Measurements from ENCODE around the gene STAC2. TPM values are rescaled to one million over a fixed set of nuclear protein-coding genes. Genes with fewer than 3 reads are reported as not detected.

STAC2 gene
- total RNA-seq, 2 experiments from 2014 or later: 0.03 TPM; not detected in 1

- no TSS peak for BruUV-seq (replicated peaks)
- H3K36me3 ChIP-seq (ENCODE audit: insufficient read depth, low read length): peaks cover 6% of the 10 kb centered on the region; the same call in 1 of the 2 replicates
- no peak overlapping the region for H3K27ac ChIP-seq (ENCODE audit: low read depth, low read length, poor library complexity, severe bottlenecking)
- intact Hi-C loops (cut with micrococcal nuclease; ENCODE audit: unreplicated experiment): no loop called here
- TF ChIP-seq, protein P1, sequence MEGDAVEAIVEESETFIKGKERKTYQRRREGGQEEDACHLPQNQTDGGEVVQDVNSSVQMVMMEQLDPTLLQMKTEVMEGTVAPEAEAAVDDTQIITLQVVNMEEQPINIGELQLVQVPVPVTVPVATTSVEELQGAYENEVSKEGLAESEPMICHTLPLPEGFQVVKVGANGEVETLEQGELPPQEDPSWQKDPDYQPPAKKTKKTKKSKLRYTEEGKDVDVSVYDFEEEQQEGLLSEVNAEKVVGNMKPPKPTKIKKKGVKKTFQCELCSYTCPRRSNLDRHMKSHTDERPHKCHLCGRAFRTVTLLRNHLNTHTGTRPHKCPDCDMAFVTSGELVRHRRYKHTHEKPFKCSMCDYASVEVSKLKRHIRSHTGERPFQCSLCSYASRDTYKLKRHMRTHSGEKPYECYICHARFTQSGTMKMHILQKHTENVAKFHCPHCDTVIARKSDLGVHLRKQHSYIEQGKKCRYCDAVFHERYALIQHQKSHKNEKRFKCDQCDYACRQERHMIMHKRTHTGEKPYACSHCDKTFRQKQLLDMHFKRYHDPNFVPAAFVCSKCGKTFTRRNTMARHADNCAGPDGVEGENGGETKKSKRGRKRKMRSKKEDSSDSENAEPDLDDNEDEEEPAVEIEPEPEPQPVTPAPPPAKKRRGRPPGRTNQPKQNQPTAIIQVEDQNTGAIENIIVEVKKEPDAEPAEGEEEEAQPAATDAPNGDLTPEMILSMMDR (conservative IDR thresholded peaks at IDR 0.05; ENCODE audit: low read length): no peak
- no peak for TF ChIP-seq EZH2phosphoT487 (IDR thresholded peaks at IDR 0.05; ENCODE audit: borderline replicate concordance, low read depth, low read length)
- no peaks in the 10 kb centered on the region for H3K9me3 ChIP-seq (ENCODE audit: low read length)
- DNase-seq (ENCODE audit: low spot score): no peak
- H3K9me2 ChIP-seq (ENCODE audit: insufficient read depth, low read length): no peaks in the 10 kb centered on the region
- no peaks in the 10 kb centered on the region for H4K20me1 ChIP-seq (ENCODE audit: insufficient read depth, low read length)
- ChIA-PET POLR2A (no interaction called here), CTCF (ENCODE audit: unreplicated experiment) (no interaction called here)
- no peaks in the 10 kb centered on the region for H3K79me2 ChIP-seq (ENCODE audit: insufficient read depth, low read depth, low read length)
- peaks cover 3% of the 10 kb centered on the region for H3K4me1 ChIP-seq (ENCODE audit: insufficient read depth, low read length, poor library complexity, severe bottlenecking)
- H3K4me3 ChIP-seq (ENCODE audit: low read depth, low read length, poor library complexity, severe bottlenecking): no peak overlapping the region
- no peak overlapping the region for H3K4me2 ChIP-seq (ENCODE audit: low read length)
- no peak overlapping the region for H2AFZ ChIP-seq (ENCODE audit: low read length)
Measured at GRCh38 chr17:39264119-39264518, 38.4 kb upstream of the STAC2 start.

DNA sequence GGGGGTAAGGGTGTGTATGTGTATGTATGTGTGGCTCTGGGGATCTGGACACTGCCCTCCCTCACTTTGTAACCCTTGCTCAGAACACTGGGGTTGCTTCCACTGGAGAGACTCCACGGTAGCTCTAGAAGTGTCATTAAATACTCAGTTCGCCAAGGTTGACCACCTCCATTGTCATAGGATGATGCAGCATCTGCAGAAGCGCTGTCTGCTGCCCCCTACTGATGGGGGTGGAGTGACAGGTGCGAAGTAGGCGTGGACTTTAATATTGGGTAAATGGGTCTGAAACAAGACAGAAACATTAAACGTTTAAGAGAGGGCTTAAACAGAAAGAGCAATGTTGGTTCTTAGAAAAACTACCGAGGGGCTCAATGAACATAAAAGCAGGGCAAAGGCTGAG lies 35.5 kb upstream of the STAC2 start:
- H3K4me1 ChIP-seq (ENCODE audit: insufficient read depth, low read length, poor library complexity, severe bottlenecking): peaks cover 3% of the 10 kb centered on the region
- no peak overlapping the region for H3K4me2 ChIP-seq (ENCODE audit: low read length)
- ChIA-PET CTCF (ENCODE audit: unreplicated experiment) (interaction anchor here (0.6 kb wide), 1 partner anchor 24 kb away, joined by 3 read pairs; no protein-coding TSS in a partner anchor), POLR2A (no interaction called here)
- H3K27ac ChIP-seq (ENCODE audit: low read depth, low read length, poor library complexity, severe bottlenecking): no peak overlapping the region
- H4K20me1 ChIP-seq (ENCODE audit: insufficient read depth, low read length): no peaks in the 10 kb centered on the region
- BruUV-seq (replicated peaks): no TSS peak
- H3K9me2 ChIP-seq (ENCODE audit: insufficient read depth, low read length): no peaks in the 10 kb centered on the region
- intact Hi-C loops (cut with micrococcal nuclease; ENCODE audit: unreplicated experiment): no loop called here
- peaks cover 6% of the 10 kb centered on the region; the same call in 1 of the 2 replicates for H3K36me3 ChIP-seq (ENCODE audit: insufficient read depth, low read length)
- TF ChIP-seq EZH2phosphoT487 (IDR thresholded peaks at IDR 0.05; ENCODE audit: borderline replicate concordance, low read depth, low read length): no peak
- TF ChIP-seq, protein P1 (conservative IDR thresholded peaks at IDR 0.05; ENCODE audit: low read length): peak; percentile 83
- DNase-seq (ENCODE audit: low spot score): peak; percentile 45
- no peak overlapping the region for H2AFZ ChIP-seq (ENCODE audit: low read length)
- H3K79me2 ChIP-seq (ENCODE audit: insufficient read depth, low read depth, low read length): no peaks in the 10 kb centered on the region
- no peaks in the 10 kb centered on the region for H3K9me3 ChIP-seq (ENCODE audit: low read length)
- no peak overlapping the region for H3K4me3 ChIP-seq (ENCODE audit: low read depth, low read length, poor library complexity, severe bottlenecking)

GRCh38 chr17:39252788-39253460 lies 27.2 kb upstream of the STAC2 start:
- intact Hi-C loops (cut with micrococcal nuclease; ENCODE audit: unreplicated experiment): no loop called here
- TF ChIP-seq, protein P1 (conservative IDR thresholded peaks at IDR 0.05; ENCODE audit: low read length): no peak
- no peak for TF ChIP-seq EZH2phosphoT487 (IDR thresholded peaks at IDR 0.05; ENCODE audit: borderline replicate concordance, low read depth, low read length)
- H3K36me3 ChIP-seq (ENCODE audit: insufficient read depth, low read length): no peaks in the 10 kb centered on the region
- no peaks in the 10 kb centered on the region for H4K20me1 ChIP-seq (ENCODE audit: insufficient read depth, low read length)
- no peaks in the 10 kb centered on the region for H3K9me3 ChIP-seq (ENCODE audit: low read length)
- CTCF ChIA-PET (ENCODE audit: unreplicated experiment): interaction anchor here (0.6 kb wide), 1 partner anchor 44 kb away, joined by 3 read pairs; no protein-coding TSS in a partner anchor
- POLR2A ChIA-PET: interaction anchor here (1.4 kb wide), 1 partner anchor 18 kb away, joined by 6 read pairs; no protein-coding TSS in a partner anchor
- no peak overlapping the region for H3K4me2 ChIP-seq (ENCODE audit: low read length)
- no peak overlapping the region for H2AFZ ChIP-seq (ENCODE audit: low read length)
- H3K27ac ChIP-seq (ENCODE audit: low read depth, low read length, poor library complexity, severe bottlenecking): no peak overlapping the region
- no TSS peak for BruUV-seq (replicated peaks)
- H3K4me3 ChIP-seq (ENCODE audit: low read depth, low read length, poor library complexity, severe bottlenecking): no peak overlapping the region
- DNase-seq (ENCODE audit: low spot score): no peak
- H3K4me1 ChIP-seq (ENCODE audit: insufficient read depth, low read length, poor library complexity, severe bottlenecking): no peaks in the 10 kb centered on the region
- H3K79me2 ChIP-seq (ENCODE audit: insufficient read depth, low read depth, low read length): no peaks in the 10 kb centered on the region
- H3K9me2 ChIP-seq (ENCODE audit: insufficient read depth, low read length): no peaks in the 10 kb centered on the region

Measured in OCI-LY7 (cell line).